Left renal pelvis (tissue), 4 donors: ENCODE results near the gene RAB30. TPM values are rescaled to one million over a fixed set of nuclear protein-coding genes. Genes with fewer than 3 reads are reported as not detected.
A peak's percentile ranks its signal among the peaks of the same experiment; 100 is the strongest.

Experiments used
- DNase-seq, 4 donors: peaks; one replicate each; pipeline ENCODE4 v3.0.0-alpha.2; 2013; ENCODE audit warnings: low read depth in 4 of 4, low spot score in 3 of 4
- polyA plus RNA-seq, 4 donors: library from polyadenylated mRNA; unstranded; fragments of 120-200 nt; gene quantifications; one replicate each; pipeline ENCODE4 v1.2.1, GENCODE V29; 2013; ENCODE audit not compliant: insufficient read length in 4 of 4

The RAB30 gene
- polyA plus RNA-seq, 4 donors, result 6.1 to 17.8 (median 8.8) TPM

DNA sequence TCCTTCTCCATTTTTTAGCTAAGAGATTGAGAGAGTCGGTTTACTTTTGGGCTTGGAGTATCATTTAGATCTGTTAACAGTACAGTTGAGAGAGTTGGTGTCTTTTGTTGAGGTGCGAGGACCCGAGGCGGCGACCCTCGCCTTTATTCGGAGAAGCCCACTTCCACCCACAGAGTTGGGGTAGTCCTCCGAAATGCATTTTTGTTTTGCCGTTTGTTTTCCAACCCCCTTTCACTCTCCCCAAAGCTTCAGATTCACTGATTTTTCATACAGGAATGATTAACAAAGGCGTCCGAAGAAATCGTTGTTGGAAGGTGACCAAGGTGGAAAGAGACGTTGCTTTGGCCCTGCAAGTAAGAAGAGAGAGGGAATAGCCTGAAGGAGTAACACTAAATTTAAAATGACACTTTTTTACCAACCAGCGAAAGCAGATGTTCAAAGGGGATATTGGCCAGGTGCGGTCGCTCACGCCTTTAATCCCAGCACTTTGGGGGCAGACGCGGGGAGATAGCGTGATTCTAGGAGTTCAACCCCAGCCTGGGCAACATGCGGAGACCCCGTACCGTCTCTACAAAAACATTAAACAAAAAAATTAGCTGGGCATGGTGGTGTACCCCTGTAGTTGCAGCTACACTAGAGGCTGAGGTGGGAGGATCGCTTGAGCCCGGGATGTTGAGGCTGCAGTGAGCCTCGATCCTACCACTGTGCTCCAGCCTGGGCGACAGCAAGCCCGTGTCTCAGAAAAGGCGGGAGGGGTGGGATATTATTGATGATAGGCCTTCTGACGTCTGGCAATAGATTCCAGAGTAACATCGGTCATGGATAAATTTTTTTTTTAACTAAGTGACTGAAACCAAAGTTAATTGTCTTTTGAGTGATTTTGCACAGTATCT lies 899 bp upstream of the RAB30 start:
- DNase-seq, result no peak

- peak in 1 of 4 donors; percentile 44 for DNase-seq
Observed at GRCh38 chr11:83070731-83071566, 748 bp downstream of the RAB30 start.

- DNase-seq, result no peak
Observed at GRCh38 chr11:83070044-83070701, 1.5 kb downstream of the RAB30 start.

GRCh38 chr11:83069441-83070043 lies 2.2 kb downstream of the RAB30 start:
- DNase-seq, result no peak

GRCh38 chr11:83068568-83068967 lies 3.1 kb downstream of the RAB30 start:
- no peak for DNase-seq

DNA sequence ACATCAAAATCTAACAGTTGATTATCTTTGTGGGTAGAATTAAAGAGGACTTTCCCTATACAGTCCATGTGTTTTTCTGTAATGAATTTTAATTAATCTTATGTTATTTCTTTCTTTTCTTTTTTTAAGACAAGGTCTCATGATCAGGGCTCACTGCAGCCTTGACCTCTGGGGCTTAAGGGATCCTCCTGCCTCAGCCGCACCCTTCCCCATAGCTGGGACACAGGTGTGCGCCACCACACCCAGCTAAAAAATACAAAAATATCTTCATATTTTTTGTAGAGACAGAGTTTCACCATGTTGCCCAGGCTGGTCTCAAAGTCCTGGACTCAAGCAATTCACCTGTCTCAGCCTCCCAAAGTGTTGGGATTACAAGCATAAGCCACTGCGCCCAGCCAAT lies 7.7 kb downstream of the RAB30 start:
- DNase-seq, result no peak

DNA sequence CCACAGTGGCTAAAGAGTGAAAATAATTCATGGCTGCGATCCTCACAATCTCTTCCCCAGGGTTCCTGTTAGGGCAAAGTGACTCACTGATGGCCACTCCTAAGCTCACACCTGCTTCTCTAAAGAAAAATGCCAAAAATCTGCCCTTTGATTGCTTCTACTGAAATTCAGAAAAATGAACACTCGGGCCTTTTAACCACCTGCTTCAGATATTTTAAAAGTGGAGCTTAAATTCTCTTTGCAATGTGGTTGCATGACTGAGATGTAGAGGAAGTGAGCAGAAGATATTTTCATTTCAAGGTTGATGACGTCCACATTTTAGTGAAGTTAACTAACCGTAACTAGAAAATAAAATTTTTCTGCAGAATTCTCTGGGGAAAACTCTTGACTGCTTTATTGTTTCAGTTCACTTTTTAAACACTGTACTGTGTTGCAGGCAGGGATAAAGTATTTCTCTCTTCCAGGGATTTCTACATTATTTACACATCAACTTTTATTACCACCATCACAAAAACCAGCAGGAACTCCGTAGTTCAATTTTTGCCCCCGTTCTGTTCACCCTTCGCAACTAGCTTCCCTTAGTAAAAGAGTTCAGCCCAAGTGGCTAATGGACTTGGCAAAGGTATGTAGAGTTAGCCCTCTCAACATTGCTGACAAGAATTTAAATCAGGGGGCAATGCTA lies 8.5 kb downstream of the RAB30 start:
- no peak for DNase-seq

GRCh38 chr11:83061883-83062282 lies 9.8 kb downstream of the RAB30 start:
- DNase-seq, result no peak

GRCh38 chr11:83060965-83061364 lies 10.7 kb downstream of the RAB30 start:
- DNase-seq, result no peak

DNA sequence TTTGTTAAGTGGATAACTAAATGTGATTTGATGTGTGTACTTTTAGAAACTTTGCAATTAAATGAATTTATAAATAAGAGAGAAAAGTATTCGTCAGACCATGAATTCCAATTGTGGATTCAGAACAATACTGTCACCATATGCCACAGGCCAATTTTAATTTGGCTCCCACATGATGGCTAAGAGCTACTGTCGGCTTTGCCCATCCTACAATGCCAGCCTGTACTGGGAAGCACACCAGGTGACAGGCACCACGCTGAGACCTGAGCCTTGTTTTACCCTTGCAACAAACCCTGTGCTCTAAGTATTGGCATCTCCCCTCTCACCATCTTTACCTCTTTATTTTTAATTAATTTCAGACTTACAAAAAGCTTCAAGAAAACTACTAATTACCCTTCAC lies 14.0 kb downstream of the RAB30 start:
- DNase-seq, result no peak

DNA sequence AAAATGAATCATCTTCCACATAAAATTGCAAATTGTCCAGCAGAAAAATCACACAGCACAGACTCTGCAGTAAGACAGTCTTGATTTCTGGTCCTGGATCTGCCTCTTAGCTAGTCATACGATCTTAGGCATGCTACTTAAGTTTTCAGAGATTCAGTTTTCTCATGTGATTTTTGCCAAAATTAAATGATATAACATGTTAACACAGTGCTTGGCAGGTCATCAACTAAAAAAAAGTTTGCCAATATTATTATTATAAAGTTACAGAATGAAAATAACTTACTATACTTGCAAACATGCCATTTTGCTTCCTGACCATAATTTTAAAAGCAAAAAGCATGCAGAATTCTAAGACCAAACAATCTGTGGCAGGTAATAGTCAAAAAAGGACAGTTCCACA lies 15.1 kb downstream of the RAB30 start:
- DNase-seq, result no peak

GRCh38 chr11:83056204-83056603 lies 15.5 kb downstream of the RAB30 start:
- no peak for DNase-seq

GRCh38 chr11:83054904-83055380 lies 16.8 kb downstream of the RAB30 start:
- no peak for DNase-seq

GRCh38 chr11:83054001-83054400 lies 17.7 kb downstream of the RAB30 start:
- no peak for DNase-seq

GRCh38 chr11:83051760-83052671 lies 19.7 kb downstream of the RAB30 start:
- DNase-seq, result no peak

GRCh38 chr11:83047515-83048225 lies 24.0 kb downstream of the RAB30 start:
- DNase-seq, result no peak

DNA sequence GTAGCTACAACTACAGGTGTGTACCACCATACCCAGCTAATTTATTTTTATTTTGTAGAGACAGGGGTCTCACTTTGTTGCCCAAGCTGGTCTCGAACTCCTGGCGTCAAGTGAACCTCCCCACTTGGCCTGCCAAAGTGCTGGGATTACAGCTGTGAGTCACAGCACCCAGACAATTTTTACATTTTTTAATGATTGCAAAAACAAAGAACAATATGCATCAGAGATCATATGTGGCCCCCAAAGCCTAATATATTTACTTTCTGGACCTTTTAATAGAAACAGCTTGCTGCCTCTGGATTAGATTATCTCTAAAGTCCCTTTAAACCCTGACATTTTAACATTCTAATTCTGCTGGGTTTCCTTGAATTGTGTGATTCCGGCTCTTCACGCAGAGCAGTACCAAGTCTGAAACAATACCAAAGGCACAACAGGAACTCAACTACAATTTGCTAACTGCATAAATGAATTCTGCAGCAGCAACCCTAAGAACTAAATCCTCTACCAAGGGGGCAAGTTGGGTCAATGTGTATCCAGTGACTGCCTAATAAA lies 25.0 kb downstream of the RAB30 start:
- DNase-seq, result no peak
